ENCODE measurements around the gene ACTL6B.
A peak's percentile ranks its signal among the peaks of the same experiment; 100 is the strongest.

Gene ACTL6B

GRCh38 chr7:100599911-100600729 lies 56.1 kb downstream of the ACTL6B start:
- TF ChIP-seq, protein P1, sequence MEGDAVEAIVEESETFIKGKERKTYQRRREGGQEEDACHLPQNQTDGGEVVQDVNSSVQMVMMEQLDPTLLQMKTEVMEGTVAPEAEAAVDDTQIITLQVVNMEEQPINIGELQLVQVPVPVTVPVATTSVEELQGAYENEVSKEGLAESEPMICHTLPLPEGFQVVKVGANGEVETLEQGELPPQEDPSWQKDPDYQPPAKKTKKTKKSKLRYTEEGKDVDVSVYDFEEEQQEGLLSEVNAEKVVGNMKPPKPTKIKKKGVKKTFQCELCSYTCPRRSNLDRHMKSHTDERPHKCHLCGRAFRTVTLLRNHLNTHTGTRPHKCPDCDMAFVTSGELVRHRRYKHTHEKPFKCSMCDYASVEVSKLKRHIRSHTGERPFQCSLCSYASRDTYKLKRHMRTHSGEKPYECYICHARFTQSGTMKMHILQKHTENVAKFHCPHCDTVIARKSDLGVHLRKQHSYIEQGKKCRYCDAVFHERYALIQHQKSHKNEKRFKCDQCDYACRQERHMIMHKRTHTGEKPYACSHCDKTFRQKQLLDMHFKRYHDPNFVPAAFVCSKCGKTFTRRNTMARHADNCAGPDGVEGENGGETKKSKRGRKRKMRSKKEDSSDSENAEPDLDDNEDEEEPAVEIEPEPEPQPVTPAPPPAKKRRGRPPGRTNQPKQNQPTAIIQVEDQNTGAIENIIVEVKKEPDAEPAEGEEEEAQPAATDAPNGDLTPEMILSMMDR (IDR thresholded peaks at IDR 0.05; ENCODE audit: insufficient read depth, missing control alignments): peak; percentile 30
- FAIRE-seq: no peak

DNA sequence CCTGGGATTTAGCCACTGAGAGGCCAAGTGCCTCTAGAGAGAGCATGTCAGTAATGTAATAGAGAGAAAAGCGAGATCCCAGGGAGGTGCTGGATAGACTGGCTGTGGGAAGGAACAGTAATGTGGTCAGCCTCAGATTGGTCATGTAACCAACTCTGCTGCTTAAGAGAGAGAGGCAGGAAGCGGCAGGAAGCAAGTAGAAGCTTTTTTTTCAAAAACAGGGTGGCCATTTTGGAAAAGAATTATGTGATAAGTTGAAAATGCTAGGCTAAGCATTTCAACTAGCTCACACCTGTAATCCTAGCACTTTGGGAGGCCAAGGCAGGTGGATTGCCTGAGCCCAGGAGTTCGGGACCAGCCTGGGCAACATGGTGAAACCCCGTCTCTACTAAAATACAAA lies 57.8 kb downstream of the ACTL6B start:
- FAIRE-seq: no peak
- DNase-seq (ENCODE audit: insufficient read length, low spot score): no peak
- TF ChIP-seq, protein P1 (IDR thresholded peaks at IDR 0.05; ENCODE audit: insufficient read depth, missing control alignments): no peak

More at GRCh38 chr7:100599911-100600729, 56.1 kb downstream of the ACTL6B start:
- DNase-seq (ENCODE audit: insufficient read length, low spot score): no peak

GRCh38 chr7:100595188-100595587 lies 61.1 kb downstream of the ACTL6B start:
- TF ChIP-seq, protein P1 (IDR thresholded peaks at IDR 0.05; ENCODE audit: insufficient read depth, missing control alignments): no peak
- no peak for DNase-seq (ENCODE audit: insufficient read length, low spot score)
- FAIRE-seq: no peak

All from D721Med (cell line).